GM19035 (cell line): ENCODE data around the gene CD55.
A peak's percentile ranks its signal among the peaks of the same experiment; 100 is the strongest.

ENCODE experiments used
- ATAC-seq: cut with Tn5 transposase; IDR thresholded peaks from one replicate; pipeline ENCODE4 v1.9.1; 2021; ENCODE audit not compliant: unreplicated experiment

Gene CD55

GRCh38 chr1:207355513-207356295, 34.2 kb downstream of the CD55 start:
- no peak for ATAC-seq

GRCh38 chr1:207361029-207361428, 39.6 kb downstream of the CD55 start:
- no peak for ATAC-seq

- ATAC-seq = no peak
Measured at GRCh38 chr1:207361889-207362288, 40.4 kb downstream of the CD55 start.

- ATAC-seq = no peak
Measured at GRCh38 chr1:207362962-207363860, 41.7 kb downstream of the CD55 start.

- ATAC-seq = no peak
Measured at GRCh38 chr1:207363871-207364270, 42.4 kb downstream of the CD55 start.

- no peak for ATAC-seq
Measured at GRCh38 chr1:207364614-207365013, 43.1 kb downstream of the CD55 start.

GRCh38 chr1:207365063-207365462, 43.6 kb downstream of the CD55 start:
- no peak for ATAC-seq

- ATAC-seq = no peak
Measured at GRCh38 chr1:207366022-207366421, 44.5 kb downstream of the CD55 start.

GRCh38 chr1:207388721-207389120, 67.2 kb downstream of the CD55 start:
- ATAC-seq = no peak

GRCh38 chr1:207389728-207390464, 68.4 kb downstream of the CD55 start:
- no peak for ATAC-seq

GRCh38 chr1:207393610-207394009, 72.1 kb downstream of the CD55 start:
- ATAC-seq = no peak

GRCh38 chr1:207396168-207396746, 74.8 kb downstream of the CD55 start:
- ATAC-seq = no peak

- no peak for ATAC-seq
Measured at GRCh38 chr1:207397525-207397926, 76.0 kb downstream of the CD55 start.

- no peak for ATAC-seq
Measured at GRCh38 chr1:207398986-207399385, 77.5 kb downstream of the CD55 start.

- ATAC-seq = no peak
Measured at GRCh38 chr1:207401578-207401977, 80.1 kb downstream of the CD55 start.

GRCh38 chr1:207402744-207403143, 81.3 kb downstream of the CD55 start:
- no peak for ATAC-seq

GRCh38 chr1:207404849-207405525, 83.5 kb downstream of the CD55 start:
- peak; percentile 50 for ATAC-seq

GRCh38 chr1:207405814-207406213, 84.3 kb downstream of the CD55 start:
- ATAC-seq = no peak

- ATAC-seq = no peak
Measured at GRCh38 chr1:207407655-207408260, 86.3 kb downstream of the CD55 start.
